Measurements from ENCODE around the gene CD3E.

DNA sequence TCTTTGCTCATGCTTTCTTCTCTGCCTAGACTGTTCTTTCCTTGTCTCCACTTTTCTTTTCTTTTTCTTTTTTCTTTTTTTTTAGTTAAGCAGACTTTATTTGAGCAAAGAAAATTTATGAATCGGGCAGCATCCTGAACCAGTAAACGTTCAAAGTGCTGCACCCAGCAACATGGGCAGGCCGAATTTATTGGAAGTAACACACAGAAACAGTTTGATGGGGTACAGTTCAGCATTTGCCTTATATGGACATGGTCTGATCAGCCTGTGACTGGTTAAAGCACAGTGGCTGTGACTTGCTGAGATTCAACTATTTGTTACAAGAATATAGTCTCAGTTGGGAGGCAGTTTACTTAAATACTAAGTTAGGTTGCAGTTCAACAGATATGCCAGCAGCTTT is 16.0 kb downstream of the CD3E start:
- TF ChIP-seq RBM22 (optimal IDR thresholded peaks at IDR 0.05; ENCODE audit: low read length): no peak
- no peak for TF ChIP-seq JUN (CRISPR knock-in tag; IDR thresholded peaks at IDR 0.05)
- TF ChIP-seq ZSCAN20 (CRISPR knock-in tag; IDR thresholded peaks at IDR 0.05; ENCODE audit: borderline replicate concordance): no peak
- TF ChIP-seq NCOA2 (CRISPR knock-in tag; IDR thresholded peaks at IDR 0.05): no peak
- no peak for TF ChIP-seq CHD2 (IDR thresholded peaks at IDR 0.05; ENCODE audit: low read depth, low read length)
- no peak for TF ChIP-seq KLF13 (CRISPR knock-in tag; IDR thresholded peaks at IDR 0.05)
- TF ChIP-seq POLR2A (IDR thresholded peaks at IDR 0.05; ENCODE audit: insufficient read depth in 1 of 2, low read depth in 2 of 2, low read length in 2 of 2): no peak
- TF ChIP-seq JUNB (CRISPR knock-in tag; IDR thresholded peaks at IDR 0.05; ENCODE audit: borderline replicate concordance): no peak
- TF ChIP-seq EP300 (IDR thresholded peaks at IDR 0.05; ENCODE audit: low read depth in 2 of 2, low read length in 2 of 2): no peak
- TF ChIP-seq EP300 (CRISPR knock-in tag; IDR thresholded peaks at IDR 0.05; ENCODE audit: borderline replicate concordance): no peak
- no peak for TF ChIP-seq EZH2 (conservative IDR thresholded peaks at IDR 0.05; ENCODE audit: low read depth, low read length)
- no peak for TF ChIP-seq MAFK (conservative IDR thresholded peaks at IDR 0.05 in 1 of 2, IDR thresholded peaks at IDR 0.05 in 1 of 2; ENCODE audit: low read length in 2 of 2)
- TF ChIP-seq, protein P1, sequence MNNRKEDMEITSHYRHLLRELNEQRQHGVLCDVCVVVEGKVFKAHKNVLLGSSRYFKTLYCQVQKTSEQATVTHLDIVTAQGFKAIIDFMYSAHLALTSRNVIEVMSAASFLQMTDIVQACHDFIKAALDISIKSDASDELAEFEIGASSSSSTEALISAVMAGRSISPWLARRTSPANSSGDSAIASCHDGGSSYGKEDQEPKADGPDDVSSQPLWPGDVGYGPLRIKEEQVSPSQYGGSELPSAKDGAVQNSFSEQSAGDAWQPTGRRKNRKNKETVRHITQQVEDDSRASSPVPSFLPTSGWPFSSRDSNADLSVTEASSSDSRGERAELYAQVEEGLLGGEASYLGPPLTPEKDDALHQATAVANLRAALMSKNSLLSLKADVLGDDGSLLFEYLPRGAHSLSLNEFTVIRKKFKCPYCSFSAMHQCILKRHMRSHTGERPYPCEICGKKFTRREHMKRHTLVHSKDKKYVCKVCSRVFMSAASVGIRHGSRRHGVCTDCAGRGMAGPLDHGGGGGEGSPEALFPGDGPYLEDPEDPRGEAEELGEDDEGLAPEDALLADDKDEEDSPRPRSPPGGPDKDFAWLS (CRISPR knock-in tag; IDR thresholded peaks at IDR 0.05; ENCODE audit: borderline replicate concordance): no peak
- TF ChIP-seq, protein P2, sequence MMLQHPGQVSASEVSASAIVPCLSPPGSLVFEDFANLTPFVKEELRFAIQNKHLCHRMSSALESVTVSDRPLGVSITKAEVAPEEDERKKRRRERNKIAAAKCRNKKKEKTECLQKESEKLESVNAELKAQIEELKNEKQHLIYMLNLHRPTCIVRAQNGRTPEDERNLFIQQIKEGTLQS (CRISPR knock-in tag; IDR thresholded peaks at IDR 0.05): no peak
